T-helper 2 cell treated with Interferon-gamma antibody and Interleukin-4, amounts not matched to agents 100 ng/mL and 5 ng/mL, for 36 hours (primary cell): Measurements from ENCODE around the gene PPP1R18. TPM values are rescaled to one million over a fixed set of nuclear protein-coding genes. Genes with fewer than 3 reads are reported as not detected.
"Not testable (repeated sequence)": the region's sequence is repeated elsewhere in the genome, so short reads cannot be mapped to it uniquely, and the experiment has no call there.

Source experiments
- intact Hi-C: fragments of 100-400 bp; cut with micrococcal nuclease; formaldehyde crosslinking; loops from one replicate; pipeline ENCODE4 v1.15.1; 2023
- total RNA-seq: library from RNA; stranded (reverse); gene quantifications from 2 replicates; pipeline ENCODE4 v1.2.3, GENCODE V29; 2022

PPP1R18 gene, protein sequence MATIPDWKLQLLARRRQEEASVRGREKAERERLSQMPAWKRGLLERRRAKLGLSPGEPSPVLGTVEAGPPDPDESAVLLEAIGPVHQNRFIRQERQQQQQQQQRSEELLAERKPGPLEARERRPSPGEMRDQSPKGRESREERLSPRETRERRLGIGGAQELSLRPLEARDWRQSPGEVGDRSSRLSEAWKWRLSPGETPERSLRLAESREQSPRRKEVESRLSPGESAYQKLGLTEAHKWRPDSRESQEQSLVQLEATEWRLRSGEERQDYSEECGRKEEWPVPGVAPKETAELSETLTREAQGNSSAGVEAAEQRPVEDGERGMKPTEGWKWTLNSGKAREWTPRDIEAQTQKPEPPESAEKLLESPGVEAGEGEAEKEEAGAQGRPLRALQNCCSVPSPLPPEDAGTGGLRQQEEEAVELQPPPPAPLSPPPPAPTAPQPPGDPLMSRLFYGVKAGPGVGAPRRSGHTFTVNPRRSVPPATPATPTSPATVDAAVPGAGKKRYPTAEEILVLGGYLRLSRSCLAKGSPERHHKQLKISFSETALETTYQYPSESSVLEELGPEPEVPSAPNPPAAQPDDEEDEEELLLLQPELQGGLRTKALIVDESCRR
- 247 TPM in 2 replicates for total RNA-seq

DNA sequence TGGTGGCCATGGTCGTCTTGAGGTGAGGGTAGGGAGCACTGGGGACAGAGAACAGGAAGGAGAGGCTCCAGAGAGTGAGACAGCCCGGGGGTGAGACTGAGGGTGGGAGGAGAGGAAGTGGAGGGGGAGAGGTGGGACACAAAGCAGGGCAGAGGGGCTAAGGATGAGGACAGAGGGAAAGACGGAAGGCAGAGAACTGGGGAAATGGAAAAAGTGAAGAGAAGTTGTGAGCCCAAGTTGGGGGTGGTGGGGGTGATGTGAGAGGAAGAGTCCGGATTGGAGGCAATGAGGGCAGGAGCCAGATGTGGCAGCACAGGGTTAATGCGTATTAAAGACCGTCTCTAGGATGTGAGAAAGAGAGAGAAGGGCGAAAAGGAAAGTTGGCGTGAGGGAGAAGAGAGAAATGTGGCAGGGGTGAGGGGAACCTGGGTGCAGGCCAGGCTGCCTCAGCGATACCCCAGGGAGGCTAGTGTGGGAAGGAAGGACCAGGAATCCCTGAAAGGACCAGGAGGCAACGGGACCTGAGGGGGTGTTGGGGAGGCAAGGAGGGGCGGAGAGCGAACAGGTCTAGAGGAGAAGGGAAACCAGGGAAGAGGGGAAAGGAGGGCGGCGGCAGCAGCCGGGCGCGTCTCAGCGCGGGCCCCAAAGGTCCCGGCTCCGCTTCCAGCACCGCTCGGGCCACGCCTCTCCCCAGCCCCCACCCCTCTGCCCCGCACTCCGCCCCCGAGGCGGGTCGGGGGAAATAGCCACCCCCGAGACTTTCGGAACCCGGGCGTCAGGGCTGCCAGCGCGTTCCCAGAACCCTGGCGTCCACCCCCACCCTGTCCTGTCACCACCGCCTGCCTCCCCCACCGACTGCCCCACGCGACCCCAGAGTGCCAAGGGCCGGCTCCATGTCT, at the start of gene PPP1R18:
PPP1R18 (minus strand) TSS at position 637 of the 899 bp plus-strand sequence; CDS start at position 10, 627 bp downstream.
- intact Hi-C loops = loop anchor here (10.0 kb wide), 1 partner anchor 469 kb away; the partner anchor contains the start of genes CCHCR1 and TCF19

DNA sequence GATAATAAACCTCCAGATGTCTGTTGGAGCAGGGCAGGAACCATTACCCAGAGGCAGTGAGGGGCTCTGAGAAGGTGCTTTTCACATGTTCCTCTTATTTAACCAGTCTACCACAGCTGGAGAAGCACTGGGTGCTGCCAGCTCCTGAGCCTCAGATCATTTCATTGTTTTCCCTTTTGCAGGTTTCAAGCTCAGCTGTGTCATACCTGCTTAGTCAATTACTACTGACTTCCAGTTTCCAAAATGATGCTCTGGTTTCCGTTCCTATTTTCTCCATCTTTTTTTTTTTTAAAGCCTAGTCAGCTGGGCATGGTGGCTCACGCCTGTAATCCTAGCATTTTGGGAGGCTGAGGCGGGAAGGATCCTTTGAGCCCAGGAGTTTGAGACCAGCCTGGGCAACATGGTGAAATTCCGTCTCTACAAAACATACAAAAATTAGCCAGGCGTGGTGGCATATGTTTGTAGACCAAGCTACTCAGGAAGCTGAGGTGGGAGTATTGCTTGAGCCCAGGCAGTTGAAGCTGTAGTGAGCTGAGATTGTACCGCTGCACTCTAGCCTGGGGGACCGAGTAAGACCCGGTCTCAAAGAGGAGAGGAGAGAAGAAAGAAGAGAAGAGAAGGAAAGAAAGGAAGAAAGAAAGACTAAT, 49.3 kb upstream of the PPP1R18 start:
- intact Hi-C loops = loop anchor here (2.0 kb wide), 1 partner anchor 179 kb away; the partner anchor contains the start of gene VARS2

DNA sequence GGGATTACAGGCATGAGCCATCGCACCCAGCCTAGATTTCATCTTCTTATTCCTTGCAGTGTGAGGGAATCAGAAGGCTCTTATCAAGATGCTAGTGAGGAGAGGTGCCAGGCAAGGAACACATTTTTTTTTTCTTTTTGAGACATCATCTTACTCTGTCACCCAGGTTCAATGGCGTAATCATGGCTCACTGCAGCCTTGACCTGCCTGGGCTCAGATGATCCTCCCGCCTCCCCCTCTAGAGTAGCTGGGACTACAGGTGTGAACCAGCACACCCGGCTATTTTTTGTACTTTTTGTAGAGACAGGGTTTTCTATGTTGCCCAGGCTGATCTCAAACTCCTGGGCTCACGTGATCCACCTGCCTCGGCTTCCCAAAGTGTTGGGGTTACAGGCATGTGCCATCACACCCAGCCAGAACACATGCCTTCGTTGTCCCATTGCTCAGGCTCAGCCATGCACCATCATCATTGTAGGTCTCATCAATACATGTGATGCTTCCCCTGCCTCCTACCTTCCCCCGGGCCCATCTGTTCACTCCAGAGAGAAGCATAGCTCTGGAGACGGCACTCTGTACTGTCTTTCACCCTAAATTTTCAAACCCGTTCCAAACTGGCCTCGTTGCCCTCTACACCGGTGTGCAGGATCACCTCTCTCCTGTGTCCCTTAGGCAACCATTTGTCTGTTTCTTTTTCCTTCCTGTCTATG, 45.9 kb upstream of the PPP1R18 start:
- intact Hi-C loops = no loop called here

DNA sequence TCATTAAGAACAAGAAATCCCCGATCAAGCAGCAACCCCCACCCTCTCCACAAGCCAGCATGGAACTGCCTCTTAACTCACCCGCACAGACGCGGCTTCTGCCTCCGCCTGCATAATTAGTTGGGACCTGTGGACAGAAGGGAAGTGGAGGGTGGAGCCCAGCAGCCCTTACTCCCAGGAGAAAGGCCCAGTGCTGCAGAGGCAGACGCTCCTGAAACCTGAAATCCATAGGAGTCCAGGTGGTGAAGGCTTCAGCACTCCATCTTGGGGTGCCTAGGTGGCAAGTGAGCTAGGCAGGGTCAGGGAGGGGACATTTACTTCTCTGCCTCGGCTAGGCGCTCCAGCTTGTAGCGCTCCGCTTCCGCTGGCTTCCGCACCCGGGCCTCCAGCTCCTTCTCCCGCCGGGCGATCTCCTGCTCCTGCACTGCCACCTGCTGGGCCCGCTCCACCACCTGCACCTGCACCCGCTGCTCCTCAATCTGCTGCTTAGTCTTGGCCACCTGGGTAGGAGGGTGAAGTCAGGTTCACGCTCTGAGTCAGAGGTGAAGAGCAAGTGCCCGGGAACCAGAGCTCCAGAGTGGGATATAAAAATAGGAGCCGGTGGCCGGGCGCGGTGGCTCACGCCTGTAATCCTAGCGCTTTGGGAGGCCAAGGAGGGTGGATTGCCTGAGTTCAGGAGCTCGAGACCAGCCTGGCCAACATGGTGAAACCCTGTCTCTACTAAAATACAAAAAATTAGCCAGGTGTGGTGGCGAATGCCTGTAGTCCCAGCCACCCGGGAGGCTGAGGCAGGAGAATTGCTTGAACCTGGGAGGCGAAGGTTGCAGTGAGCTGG, 44.4 kb upstream of the PPP1R18 start:
- intact Hi-C loops = loop anchor here (2.0 kb wide), 1 partner anchor 190 kb away; no protein-coding TSS in a partner anchor

DNA sequence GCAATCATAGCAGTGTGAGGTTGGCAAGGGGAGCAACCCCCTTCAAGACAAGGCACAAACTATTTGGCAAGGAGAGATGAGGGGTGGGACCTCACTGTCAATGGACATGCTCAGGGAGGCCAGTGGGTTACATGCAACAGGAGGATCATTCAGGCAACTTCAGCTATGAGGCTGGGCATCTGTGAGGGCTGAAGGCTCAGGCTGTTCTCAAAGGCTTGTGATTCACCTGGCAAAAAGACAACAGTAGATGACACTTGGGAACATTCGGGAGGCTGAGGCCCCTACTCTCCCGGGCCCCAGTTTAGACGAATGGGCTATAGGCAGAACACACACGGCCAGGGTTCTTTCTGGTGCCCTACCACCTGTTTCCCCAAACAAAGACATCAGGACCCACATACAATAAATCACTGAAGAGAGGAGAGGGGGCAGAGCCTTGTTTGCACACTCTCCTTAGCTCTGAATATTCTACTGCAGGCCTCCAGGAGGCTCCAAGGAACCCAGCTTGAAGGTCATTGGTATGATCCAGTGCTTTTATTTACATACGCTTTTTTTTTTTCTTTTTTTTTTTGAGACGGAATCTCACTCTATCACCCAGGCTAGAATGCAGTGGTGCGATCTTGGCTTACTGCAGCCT, 41.6 kb upstream of the PPP1R18 start:
- intact Hi-C loops = no loop called here

DNA sequence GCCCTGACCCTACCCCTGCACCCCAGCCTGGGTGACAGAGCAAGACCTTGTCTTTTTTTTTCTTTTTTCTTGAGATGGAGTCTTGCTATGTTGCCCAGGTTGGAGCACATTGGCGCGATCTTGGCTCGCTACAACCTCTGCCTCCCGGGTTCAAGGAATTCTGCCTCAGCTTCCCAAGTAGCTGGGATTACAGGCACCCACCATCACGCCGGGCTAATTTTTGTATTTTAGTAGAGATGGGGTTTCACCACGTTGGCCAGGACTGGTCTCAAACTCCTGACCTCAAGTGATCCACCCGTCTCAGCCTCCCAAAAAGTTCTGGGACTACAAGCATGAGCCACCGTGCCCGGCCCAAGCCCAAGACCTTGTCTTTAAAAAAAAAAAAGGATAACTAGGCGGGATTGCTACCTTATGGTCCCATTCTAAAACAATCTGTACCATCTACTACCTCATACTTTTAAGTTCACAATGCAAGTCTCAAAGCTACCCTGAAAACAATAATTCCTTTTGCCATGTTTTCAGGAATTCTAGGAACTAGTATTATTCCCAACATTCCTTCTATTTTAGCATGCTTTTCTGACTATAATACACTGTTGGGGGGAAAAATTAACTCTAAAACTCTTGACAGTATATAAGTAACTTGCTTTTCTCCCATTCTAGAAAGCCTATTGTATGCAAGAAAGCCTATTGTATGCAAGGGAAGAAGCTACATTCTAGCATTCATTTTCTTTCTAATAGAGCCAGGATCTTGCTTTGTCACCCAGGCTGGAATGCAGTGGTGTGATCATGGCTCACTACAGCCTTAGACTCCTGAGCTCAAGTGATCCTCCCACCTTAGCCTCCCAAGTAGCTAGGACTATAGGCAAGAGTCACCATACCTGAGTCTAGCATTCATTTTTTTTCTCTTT, 40.3 kb upstream of the PPP1R18 start:
- intact Hi-C loops = no loop called here

DNA sequence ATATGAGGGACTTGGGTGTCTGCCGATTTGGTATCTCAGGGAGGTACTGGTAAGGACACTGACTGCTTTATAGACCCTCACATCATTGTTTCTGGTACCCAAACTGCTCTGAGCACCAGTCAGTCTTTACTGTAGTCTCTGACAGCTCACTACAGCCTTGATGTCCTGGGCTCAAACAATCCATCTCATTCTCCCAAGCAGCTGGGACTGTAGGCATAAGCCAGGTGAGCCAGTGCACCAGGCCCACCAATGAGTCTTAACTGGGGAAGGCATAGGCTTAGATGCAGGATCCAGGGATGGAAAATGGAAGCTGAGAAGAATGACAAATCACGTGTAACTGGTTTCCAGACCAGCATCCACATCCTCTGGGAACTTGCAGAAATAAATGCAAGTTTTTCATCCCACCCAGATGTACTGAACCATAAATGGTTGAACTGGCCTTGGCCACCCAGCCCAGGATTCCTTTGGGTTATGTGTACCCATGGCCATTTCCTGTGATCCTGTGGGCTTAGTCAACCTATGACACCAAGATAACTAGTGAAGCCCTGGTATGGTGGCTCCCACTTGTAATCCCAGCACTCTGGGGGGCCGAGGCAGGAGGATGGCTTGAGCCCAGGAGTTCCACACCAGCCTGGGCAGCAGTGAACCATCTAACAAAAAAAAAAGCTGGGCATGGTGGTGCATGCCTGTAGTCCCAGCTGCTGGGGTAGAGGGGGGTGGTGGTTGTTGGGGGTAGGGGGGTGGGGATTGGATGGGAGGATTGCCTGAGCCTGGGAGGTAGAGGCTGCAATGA, 39.5 kb upstream of the PPP1R18 start:
- intact Hi-C loops = no loop called here

DNA sequence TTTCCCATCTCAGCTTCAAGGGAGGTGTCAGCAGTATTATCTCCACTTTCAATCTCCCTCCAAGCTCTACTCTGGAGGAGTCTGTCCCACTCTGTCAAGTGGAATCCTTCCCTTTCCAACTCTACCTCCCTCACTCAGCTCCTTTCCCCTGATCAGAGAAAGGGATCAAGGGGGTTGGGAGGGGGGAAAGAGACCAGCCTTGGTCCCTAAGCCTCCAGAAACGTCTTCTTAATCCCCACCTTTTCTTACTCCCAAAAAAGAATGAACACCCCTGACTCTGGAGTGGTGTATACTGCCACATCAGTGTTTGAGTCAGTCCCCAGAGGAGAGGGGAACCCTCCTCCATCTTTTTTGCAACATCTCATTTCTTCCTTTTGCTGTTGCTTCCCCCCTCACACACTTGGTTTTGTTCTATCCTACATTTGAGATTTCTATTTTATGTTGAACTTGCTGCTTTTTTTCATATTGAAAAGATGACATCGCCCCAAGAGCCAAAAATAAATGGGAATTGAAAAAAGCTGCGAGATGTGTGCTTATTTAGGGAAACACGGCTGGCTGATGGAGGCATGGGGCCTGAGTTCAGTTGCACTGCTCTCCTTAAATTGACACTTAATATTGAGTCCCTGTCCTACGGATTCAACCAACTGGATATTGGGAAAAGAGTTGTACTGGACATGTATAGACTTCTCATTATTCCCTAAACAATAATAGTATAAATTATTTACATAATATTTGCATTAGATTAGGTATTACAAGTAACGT, 38.6 kb upstream of the PPP1R18 start:
- intact Hi-C loops = no loop called here

DNA sequence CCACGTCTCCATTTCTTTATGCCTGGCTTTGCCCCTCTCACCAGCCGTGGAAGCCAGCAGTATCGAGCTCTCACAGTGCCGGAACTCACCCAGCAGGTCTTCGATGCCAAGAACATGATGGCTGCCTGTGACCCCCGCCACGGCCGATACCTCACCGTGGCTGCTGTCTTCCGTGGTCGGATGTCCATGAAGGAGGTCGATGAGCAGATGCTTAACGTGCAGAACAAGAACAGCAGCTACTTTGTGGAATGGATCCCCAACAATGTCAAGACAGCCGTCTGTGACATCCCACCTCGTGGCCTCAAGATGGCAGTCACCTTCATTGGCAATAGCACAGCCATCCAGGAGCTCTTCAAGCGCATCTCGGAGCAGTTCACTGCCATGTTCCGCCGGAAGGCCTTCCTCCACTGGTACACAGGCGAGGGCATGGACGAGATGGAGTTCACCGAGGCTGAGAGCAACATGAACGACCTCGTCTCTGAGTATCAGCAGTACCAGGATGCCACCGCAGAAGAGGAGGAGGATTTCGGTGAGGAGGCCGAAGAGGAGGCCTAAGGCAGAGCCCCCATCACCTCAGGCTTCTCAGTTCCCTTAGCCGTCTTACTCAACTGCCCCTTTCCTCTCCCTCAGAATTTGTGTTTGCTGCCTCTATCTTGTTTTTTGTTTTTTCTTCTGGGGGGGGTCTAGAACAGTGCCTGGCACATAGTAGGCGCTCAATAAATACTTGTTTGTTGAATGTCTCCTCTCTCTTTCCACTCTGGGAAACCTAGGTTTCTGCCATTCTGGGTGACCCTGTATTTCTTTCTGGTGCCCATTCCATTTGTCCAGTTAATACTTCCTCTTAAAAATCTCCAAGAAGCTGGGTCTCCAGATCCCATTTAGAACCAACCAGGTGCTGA, 37.6 kb upstream of the PPP1R18 start:
- intact Hi-C loops = not testable (repeated sequence)

DNA sequence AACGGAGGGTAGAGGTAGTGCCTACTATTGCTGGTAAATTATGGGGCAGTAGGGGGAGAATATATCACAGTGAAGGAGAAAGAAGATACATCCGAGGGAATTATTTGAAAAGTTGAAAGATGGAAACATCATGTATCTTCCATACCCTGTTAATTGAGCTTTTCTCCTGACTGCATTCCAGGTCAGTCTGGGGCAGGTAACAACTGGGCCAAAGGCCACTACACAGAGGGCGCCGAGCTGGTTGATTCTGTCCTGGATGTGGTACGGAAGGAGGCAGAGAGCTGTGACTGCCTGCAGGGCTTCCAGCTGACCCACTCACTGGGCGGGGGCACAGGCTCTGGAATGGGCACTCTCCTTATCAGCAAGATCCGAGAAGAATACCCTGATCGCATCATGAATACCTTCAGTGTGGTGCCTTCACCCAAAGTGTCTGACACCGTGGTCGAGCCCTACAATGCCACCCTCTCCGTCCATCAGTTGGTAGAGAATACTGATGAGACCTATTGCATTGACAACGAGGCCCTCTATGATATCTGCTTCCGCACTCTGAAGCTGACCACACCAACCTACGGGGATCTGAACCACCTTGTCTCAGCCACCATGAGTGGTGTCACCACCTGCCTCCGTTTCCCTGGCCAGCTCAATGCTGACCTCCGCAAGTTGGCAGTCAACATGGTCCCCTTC, 36.9 kb upstream of the PPP1R18 start:
- intact Hi-C loops = not testable (repeated sequence)

DNA sequence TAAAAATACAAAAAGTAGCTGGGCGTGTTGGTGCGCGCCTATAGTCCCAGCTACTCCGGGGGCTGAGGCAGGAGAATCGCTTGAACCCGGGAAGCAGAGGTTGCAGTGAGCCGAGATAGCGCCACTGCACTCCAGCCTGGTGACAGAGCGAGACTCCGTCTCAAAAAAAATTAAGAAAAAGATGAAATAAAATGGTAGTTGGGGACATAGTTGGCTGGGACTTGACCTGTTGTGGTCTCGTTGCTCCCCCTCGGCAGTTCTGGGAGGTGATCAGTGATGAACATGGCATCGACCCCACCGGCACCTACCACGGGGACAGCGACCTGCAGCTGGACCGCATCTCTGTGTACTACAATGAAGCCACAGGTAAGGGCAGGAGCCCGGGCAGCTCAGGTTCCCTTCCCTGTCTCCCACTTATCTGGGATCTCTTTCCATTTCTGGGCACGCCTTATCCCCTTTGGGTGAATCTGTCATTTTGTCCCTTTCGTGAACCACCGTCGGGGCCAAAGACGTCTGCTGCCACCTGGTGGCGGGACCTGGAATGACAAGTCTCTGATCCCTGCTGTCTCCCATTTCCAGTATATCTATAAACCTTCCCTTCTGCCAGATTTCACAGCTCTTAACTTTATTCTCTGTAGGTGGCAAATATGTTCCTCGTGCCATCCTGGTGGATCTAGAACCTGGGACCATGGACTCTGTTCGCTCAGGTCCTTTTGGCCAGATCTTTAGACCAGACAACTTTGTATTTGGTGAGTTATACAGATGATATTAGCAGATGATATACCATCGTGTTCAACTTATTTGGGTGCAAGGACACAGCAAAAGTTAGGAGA, 36.1 kb upstream of the PPP1R18 start:
- intact Hi-C loops = loop anchor here (1.0 kb wide), 1 partner anchor 43 kb away; no protein-coding TSS in a partner anchor

DNA sequence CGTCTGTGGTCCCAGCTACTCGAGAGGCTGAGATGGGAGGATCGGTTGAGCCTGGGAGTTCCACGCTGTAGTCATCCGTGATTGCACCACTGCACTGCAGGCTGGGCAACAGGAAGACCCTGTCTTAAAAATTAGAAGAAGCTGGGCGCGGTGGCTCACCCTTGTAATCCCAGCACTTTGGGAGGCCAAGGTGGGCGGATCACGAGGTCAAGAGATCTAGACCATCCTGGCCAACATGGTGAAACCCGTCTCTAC, 35.5 kb upstream of the PPP1R18 start:
- intact Hi-C loops = loop anchor here (1.0 kb wide), 1 partner anchor 43 kb away; no protein-coding TSS in a partner anchor

DNA sequence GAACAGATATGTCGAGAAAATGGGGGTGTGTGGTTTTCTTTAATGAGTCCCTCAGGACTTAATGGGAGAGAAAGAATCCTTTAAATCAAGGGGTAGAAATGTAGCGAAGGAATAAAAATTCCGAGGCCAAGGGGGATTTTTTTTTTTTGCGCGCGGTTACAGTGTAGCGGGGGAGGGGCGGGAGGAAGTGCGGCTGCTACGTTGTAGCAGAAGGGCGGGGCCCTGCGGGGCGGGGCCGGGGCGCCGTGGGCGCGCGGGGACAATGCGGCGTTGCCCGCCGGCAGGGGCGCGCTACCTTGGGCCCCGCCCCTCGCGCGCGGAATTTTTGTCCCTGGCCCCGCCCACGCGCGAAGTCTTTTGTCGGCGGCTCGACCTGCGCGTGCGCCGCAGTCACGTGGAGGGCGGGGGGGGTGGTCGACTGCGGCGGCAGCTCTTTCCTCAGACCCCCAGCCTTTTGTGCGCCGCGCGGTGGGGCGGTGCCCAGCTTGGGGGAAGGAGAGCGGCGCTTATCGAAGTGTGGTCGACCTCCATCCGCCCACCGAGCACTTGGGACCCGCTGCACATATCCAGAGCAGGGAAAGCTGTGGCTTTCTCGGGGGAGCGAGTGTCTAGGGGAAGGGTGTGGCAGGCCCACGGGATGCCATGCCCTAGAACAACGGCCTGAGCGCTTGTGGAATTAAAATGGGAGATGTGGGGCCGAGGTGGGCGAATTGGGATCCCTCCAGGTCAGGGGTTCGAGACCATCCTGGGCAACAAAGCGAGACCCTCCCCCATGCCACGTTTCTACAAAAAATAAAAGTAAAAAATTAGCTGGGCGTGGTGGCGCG, 35.0 kb upstream of the PPP1R18 start:
- intact Hi-C loops = loop anchor here (1.0 to 2.0 kb wide), 4 partner anchors 16 to 165 kb away; partner anchors contain the start of genes GNL1 and PRR3
